ENCODE results near the gene IL17REL. TPM values are rescaled to one million over a fixed set of nuclear protein-coding genes. Genes with fewer than 3 reads are reported as not detected.

Gene IL17REL
- total RNA-seq, result not detected in 2 replicates

GRCh38 chr22:50012211-50013181, at the start of gene IL17REL:
IL17REL (minus strand) TSS chr22:50012765; CDS start chr22:50012646, 119 bp downstream.
- DNase-seq (ENCODE audit: low read depth), result no peak

- no peak for DNase-seq (ENCODE audit: low read depth)
These were observed 49.3 kb upstream of the IL17REL start for GRCh38 chr22:50061824-50062355.

- DNase-seq (ENCODE audit: low read depth), result no peak
These were observed 48.7 kb upstream of the IL17REL start for GRCh38 chr22:50061141-50061823.

- DNase-seq (ENCODE audit: low read depth), result no peak
These were observed 48.0 kb upstream of the IL17REL start for GRCh38 chr22:50060441-50061140.

GRCh38 chr22:50059881-50060262, 47.3 kb upstream of the IL17REL start:
- no peak for DNase-seq (ENCODE audit: low read depth)

GRCh38 chr22:50058906-50059880, 46.6 kb upstream of the IL17REL start:
- peak; percentile 0 for DNase-seq (ENCODE audit: low read depth)

GRCh38 chr22:50058061-50058905, 45.7 kb upstream of the IL17REL start, which contains the start of gene TTLL8:
TTLL8 (minus strand) TSS chr22:50058298.
- DNase-seq (ENCODE audit: low read depth), result no peak

GRCh38 chr22:50057278-50058060, 44.9 kb upstream of the IL17REL start:
- no peak for DNase-seq (ENCODE audit: low read depth)

GRCh38 chr22:50056214-50056972, 43.8 kb upstream of the IL17REL start:
- no peak for DNase-seq (ENCODE audit: low read depth)

- no peak for DNase-seq (ENCODE audit: low read depth)
These were observed 41.3 kb upstream of the IL17REL start for GRCh38 chr22:50053861-50054260.

GRCh38 chr22:50051930-50052329, 39.4 kb upstream of the IL17REL start:
- no peak for DNase-seq (ENCODE audit: low read depth)

- no peak for DNase-seq (ENCODE audit: low read depth)
These were observed 37.0 kb upstream of the IL17REL start for GRCh38 chr22:50049299-50050195.

- DNase-seq (ENCODE audit: low read depth), result no peak
These were observed 36.3 kb upstream of the IL17REL start for GRCh38 chr22:50048836-50049235.

- DNase-seq (ENCODE audit: low read depth), result no peak
These were observed 35.6 kb upstream of the IL17REL start for GRCh38 chr22:50048061-50048765.

- DNase-seq (ENCODE audit: low read depth), result no peak
These were observed 34.8 kb upstream of the IL17REL start for GRCh38 chr22:50047346-50047745.

- DNase-seq (ENCODE audit: low read depth), result no peak
These were observed 34.1 kb upstream of the IL17REL start for GRCh38 chr22:50046481-50047245.
